PFSK-1 (cell line): ENCODE measurements around the gene TNIP1.

ENCODE experiments used
- FOXP2 ChIP-seq: optimal IDR thresholded peaks from 2 replicates; pipeline ENCODE3; 2011; ENCODE audit warnings: borderline replicate concordance, control low read depth, inconsistent platforms; ENCODE audit not compliant: insufficient read depth; ENCODE audit errors: extremely low read length, extremely low read depth
- POLR2AphosphoS5 ChIP-seq: IDR thresholded peaks from 2 replicates; pipeline ENCODE4 v1.6.1; 2012; ENCODE audit warnings: low read depth, mild to moderate bottlenecking, control low read depth, low read length, moderate library complexity
- REST ChIP-seq, 2 experiments: IDR thresholded peaks; 2 replicates each; pipeline versions ENCODE4 v1.6.1 to v1.8.0; 2011 to 2012; ENCODE audit warnings: low read depth in 2 of 2, low read length in 2 of 2, control low read depth in 1 of 2, inconsistent platforms in 1 of 2, mild to moderate bottlenecking in 1 of 2, moderate library complexity in 1 of 2; ENCODE audit not compliant: insufficient read depth in 1 of 2
- SIN3A ChIP-seq: IDR thresholded peaks from 2 replicates; pipeline ENCODE4 v1.6.1; 2012; ENCODE audit warnings: mild to moderate bottlenecking, low read length, moderate library complexity, borderline replicate concordance; ENCODE audit not compliant: insufficient read depth
- TAF1 ChIP-seq: IDR thresholded peaks from 2 replicates; pipeline ENCODE4 v1.6.1; 2012; ENCODE audit warnings: low read length, control low read depth, borderline replicate concordance; ENCODE audit not compliant: insufficient read depth

The TNIP1 gene

GRCh38 chr5:150999704-151000442 lies 81.0 kb downstream of the TNIP1 start:
- no peak for TF ChIP-seq FOXP2
- no peak for TF ChIP-seq TAF1

- no peak for TF ChIP-seq FOXP2
- no peak for TF ChIP-seq REST (IDR thresholded peaks at IDR 0.05; ENCODE audit: insufficient read depth in 1 of 2, low read depth in 2 of 2, low read length in 2 of 2)
- TF ChIP-seq TAF1, result no peak
- TF ChIP-seq POLR2AphosphoS5, result no peak
- TF ChIP-seq SIN3A, result no peak
Observed at GRCh38 chr5:150993826-150994412, 86.9 kb downstream of the TNIP1 start.

- TF ChIP-seq SIN3A (no peak), REST (IDR thresholded peaks at IDR 0.05; ENCODE audit: insufficient read depth in 1 of 2, low read depth in 2 of 2, low read length in 2 of 2) (no peak), FOXP2 (no peak), POLR2AphosphoS5 (no peak), TAF1 (no peak)
Observed at GRCh38 chr5:150993422-150993821, 87.4 kb downstream of the TNIP1 start.

GRCh38 chr5:150992705-150993104 lies 88.1 kb downstream of the TNIP1 start:
- TF ChIP-seq TAF1, result no peak
- TF ChIP-seq POLR2AphosphoS5, result no peak
- no peak for TF ChIP-seq REST (IDR thresholded peaks at IDR 0.05; ENCODE audit: insufficient read depth in 1 of 2, low read depth in 2 of 2, low read length in 2 of 2)
- TF ChIP-seq FOXP2, result no peak
- TF ChIP-seq SIN3A, result no peak

GRCh38 chr5:150989695-150990094 lies 91.1 kb downstream of the TNIP1 start:
- TF ChIP-seq POLR2AphosphoS5 (no peak), FOXP2 (no peak), TAF1 (no peak), SIN3A (no peak), REST (IDR thresholded peaks at IDR 0.05; ENCODE audit: insufficient read depth in 1 of 2, low read depth in 2 of 2, low read length in 2 of 2) (no peak)
